ENCODE results near the gene PRODH2. TPM values are rescaled to one million over a fixed set of nuclear protein-coding genes. Genes with fewer than 3 reads are reported as not detected.

PRODH2 gene
- not detected for polyA plus RNA-seq (2012; ENCODE audit: insufficient read length, low read depth)

GRCh38 chr19:35812220-35813042 is at the start of gene PRODH2:
Gene PRODH2, minus strand, starts transcription at chr19:35812845. Its CDS starts 40 bp downstream, at chr19:35812805.
- TF ChIP-seq FOXP2 (optimal IDR thresholded peaks at IDR 0.05; ENCODE audit: borderline replicate concordance, extremely low read depth, extremely low read length, insufficient read depth) = no peak
- TF ChIP-seq TAF1 (IDR thresholded peaks at IDR 0.05; ENCODE audit: borderline replicate concordance, insufficient read depth, low read length) = no peak
- TF ChIP-seq POLR2AphosphoS5 (IDR thresholded peaks at IDR 0.05; ENCODE audit: low read depth, low read length) = no peak
- no peak for TF ChIP-seq SIN3A (IDR thresholded peaks at IDR 0.05; ENCODE audit: borderline replicate concordance, insufficient read depth, low read length)
- no peak for TF ChIP-seq REST (IDR thresholded peaks at IDR 0.05; ENCODE audit: insufficient read depth in 1 of 2, low read depth in 2 of 2, low read length in 2 of 2)

DNA sequence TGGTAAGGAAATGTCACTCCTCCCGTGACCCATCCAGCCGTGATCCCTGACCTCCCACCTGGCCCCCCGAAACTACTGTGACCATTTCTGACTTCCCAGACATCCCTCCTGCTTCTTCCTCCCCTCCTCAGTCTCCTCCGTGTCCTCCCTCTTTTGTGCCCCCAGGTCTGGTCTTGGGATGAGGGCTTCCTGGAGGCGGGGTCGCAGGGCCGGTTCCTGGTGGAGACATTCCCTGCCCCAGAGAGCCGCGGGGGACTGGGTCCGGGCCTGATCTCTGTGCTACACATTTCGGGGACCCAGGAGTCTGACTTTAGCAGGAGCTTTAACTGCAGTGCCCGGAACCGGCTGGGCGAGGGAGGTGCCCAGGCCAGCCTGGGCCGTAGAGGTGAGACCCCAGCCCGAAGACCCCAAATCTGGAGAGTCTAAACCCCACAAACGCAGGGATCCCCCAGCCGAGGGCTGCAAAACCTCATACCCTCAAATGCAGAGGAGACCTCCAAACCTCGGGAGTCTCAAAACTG is 49.1 kb upstream of the PRODH2 start:
- TF ChIP-seq SIN3A (IDR thresholded peaks at IDR 0.05; ENCODE audit: borderline replicate concordance, insufficient read depth, low read length) = no peak
- no peak for TF ChIP-seq TAF1 (IDR thresholded peaks at IDR 0.05; ENCODE audit: borderline replicate concordance, insufficient read depth, low read length)
- no peak for TF ChIP-seq FOXP2 (optimal IDR thresholded peaks at IDR 0.05; ENCODE audit: borderline replicate concordance, extremely low read depth, extremely low read length, insufficient read depth)
- TF ChIP-seq REST (IDR thresholded peaks at IDR 0.05; ENCODE audit: insufficient read depth in 1 of 2, low read depth in 2 of 2, low read length in 2 of 2) = no peak

- TF ChIP-seq TAF1 (IDR thresholded peaks at IDR 0.05; ENCODE audit: borderline replicate concordance, insufficient read depth, low read length) (no peak), POLR2AphosphoS5 (IDR thresholded peaks at IDR 0.05; ENCODE audit: low read depth, low read length) (no peak), FOXP2 (optimal IDR thresholded peaks at IDR 0.05; ENCODE audit: borderline replicate concordance, extremely low read depth, extremely low read length, insufficient read depth) (no peak), SIN3A (IDR thresholded peaks at IDR 0.05; ENCODE audit: borderline replicate concordance, insufficient read depth, low read length) (no peak), REST (IDR thresholded peaks at IDR 0.05; ENCODE audit: insufficient read depth in 1 of 2, low read depth in 2 of 2, low read length in 2 of 2) (no peak)
These were observed 48.4 kb upstream of the PRODH2 start for GRCh38 chr19:35860818-35861639.

DNA sequence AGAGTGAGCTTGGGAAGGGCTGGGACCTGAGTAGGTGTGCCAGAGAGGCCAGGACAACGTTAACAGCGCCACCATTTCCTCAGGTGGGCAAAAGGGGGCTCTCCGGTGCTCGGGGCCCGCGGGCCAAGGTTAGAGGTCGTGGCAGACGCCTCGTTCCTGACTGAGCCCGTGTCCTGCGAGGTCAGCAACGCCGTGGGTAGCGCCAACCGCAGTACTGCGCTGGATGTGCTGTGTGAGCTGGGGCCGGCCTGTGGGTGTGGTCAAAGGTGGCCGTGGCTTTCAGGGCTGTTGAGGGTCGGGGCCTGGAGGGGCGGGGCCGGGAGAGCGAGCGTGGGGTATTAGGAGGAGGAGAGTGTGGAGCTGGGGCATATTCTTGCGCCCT is 47.8 kb upstream of the PRODH2 start:
- no peak for TF ChIP-seq FOXP2 (optimal IDR thresholded peaks at IDR 0.05; ENCODE audit: borderline replicate concordance, extremely low read depth, extremely low read length, insufficient read depth)
- TF ChIP-seq POLR2AphosphoS5 (IDR thresholded peaks at IDR 0.05; ENCODE audit: low read depth, low read length) = no peak
- no peak for TF ChIP-seq REST (IDR thresholded peaks at IDR 0.05; ENCODE audit: insufficient read depth in 1 of 2, low read depth in 2 of 2, low read length in 2 of 2)
- TF ChIP-seq SIN3A (IDR thresholded peaks at IDR 0.05; ENCODE audit: borderline replicate concordance, insufficient read depth, low read length) = no peak
- no peak for TF ChIP-seq TAF1 (IDR thresholded peaks at IDR 0.05; ENCODE audit: borderline replicate concordance, insufficient read depth, low read length)
